HL-60 (cell line): ENCODE results near the gene MMP25.
A peak's percentile ranks its signal among the peaks of the same experiment; 100 is the strongest.

ENCODE experiments used
- DNase-seq, 2 experiments: peaks; one replicate each; pipeline ENCODE4 v3.0.0-alpha.2; 2010 to 2020; ENCODE audit warnings: low read depth in 1 of 2, low spot score in 1 of 2
- H3K27ac ChIP-seq: fragments of 250-450 bp; sonication (Bioruptor Pico); replicated peaks from 2 replicates; pipeline ENCODE4 v1.5.1; 2020; ENCODE audit warnings: mild to moderate bottlenecking, moderate library complexity
- H3K27me3 ChIP-seq: fragments of 250-450 bp; sonication (Bioruptor Pico); 2 replicates; pipeline ENCODE4 v1.5.1; 2021; ENCODE audit warnings: mild to moderate bottlenecking, moderate library complexity; ENCODE audit not compliant: insufficient read depth, poor library complexity, severe bottlenecking
- H3K4me3 ChIP-seq: replicated peaks from 2 replicates; pipeline ENCODE4 v1.5.1; 2011; ENCODE audit warnings: mild to moderate bottlenecking, control low read depth, low read length; ENCODE audit not compliant: insufficient read depth
- CTCF ChIP-seq: IDR thresholded peaks from one replicate; pipeline ENCODE4 v1.5.1; 2011; ENCODE audit warnings: low read length, control low read depth, inconsistent platforms; ENCODE audit not compliant: insufficient read depth
- GABPA ChIP-seq: IDR thresholded peaks from 2 replicates; pipeline ENCODE4 v1.6.1; 2012; ENCODE audit warnings: low read depth
- POLR2AphosphoS5 ChIP-seq: IDR thresholded peaks from 2 replicates; pipeline ENCODE4 v1.6.1; 2012; ENCODE audit warnings: low read depth
- REST ChIP-seq: IDR thresholded peaks from 2 replicates; pipeline ENCODE4 v1.6.1; 2012; ENCODE audit warnings: low read depth; ENCODE audit not compliant: insufficient replicate concordance
- SPI1 ChIP-seq: IDR thresholded peaks from 2 replicates; pipeline ENCODE4 v1.6.1; 2012; ENCODE audit warnings: low read depth, mild to moderate bottlenecking, borderline replicate concordance

The MMP25 gene

GRCh38 chr16:3058139-3059030 is 12.0 kb downstream of the MMP25 start:
- H3K27me3 ChIP-seq, result no peaks in the 10 kb centered on the region
- DNase-seq, result peak in 1 of 2 experiments; percentile 52
- TF ChIP-seq POLR2AphosphoS5 (no peak), GABPA (no peak), SPI1 (no peak)
- peak overlapping the region; percentile 95 for H3K27ac ChIP-seq
- peak overlapping the region; percentile 79 for H3K4me3 ChIP-seq

GRCh38 chr16:3059041-3059722 is 12.8 kb downstream of the MMP25 start:
- H3K4me3 ChIP-seq, result peak overlapping the region; percentile 79
- H3K27ac ChIP-seq, result peak overlapping the region; percentile 95
- no peaks in the 10 kb centered on the region for H3K27me3 ChIP-seq
- 0 out of 2 replicates have a peak, but pooled peaks have one; percentile 17 for TF ChIP-seq GABPA
- TF ChIP-seq POLR2AphosphoS5, result peak; percentile 49; the same call in 1 of the 2 replicates
- TF ChIP-seq REST, result no peak
- no peak for TF ChIP-seq SPI1
- peak; percentile 54 for TF ChIP-seq CTCF
- DNase-seq, result peak; percentile 76 to 85

GRCh38 chr16:3059723-3060242 is 13.4 kb downstream of the MMP25 start:
- DNase-seq, result no peak
- H3K27me3 ChIP-seq, result no peaks in the 10 kb centered on the region
- TF ChIP-seq CTCF, result no peak
- TF ChIP-seq GABPA, result no peak
- no peak for TF ChIP-seq SPI1
- TF ChIP-seq REST, result no peak
- TF ChIP-seq POLR2AphosphoS5, result no peak
- H3K4me3 ChIP-seq, result peak overlapping the region; percentile 79
- H3K27ac ChIP-seq, result peak overlapping the region; percentile 95
